PC-3 (cell line): Measurements from ENCODE around the gene HDAC11.

Experiments
- EZH2 ChIP-seq: fragments of 300-600 bp; sonication (generic); IDR thresholded peaks from one replicate; pipeline ENCODE4 v1.6.1; 2017; ENCODE audit warnings: antibody characterized with exemption, mild to moderate bottlenecking, low read length; ENCODE audit not compliant: unreplicated experiment
- EZH2phosphoT487 ChIP-seq: fragments of 300-600 bp; sonication (generic); IDR thresholded peaks from 2 replicates; pipeline ENCODE4 v1.6.1; 2018; ENCODE audit warnings: mild to moderate bottlenecking, antibody characterized with exemption, low read length, borderline replicate concordance
- TF ChIP-seq, protein P1 (sequence below): fragments of 300-600 bp; sonication (generic); conservative IDR thresholded peaks from 2 replicates; pipeline ENCODE4 v1.5.1; 2017; ENCODE audit warnings: antibody characterized with exemption, low read depth, mild to moderate bottlenecking, low read length

GRCh38 chr3:13517253-13517977, 37.3 kb downstream of the HDAC11 start:
- no peak for TF ChIP-seq EZH2
- TF ChIP-seq, protein P1, sequence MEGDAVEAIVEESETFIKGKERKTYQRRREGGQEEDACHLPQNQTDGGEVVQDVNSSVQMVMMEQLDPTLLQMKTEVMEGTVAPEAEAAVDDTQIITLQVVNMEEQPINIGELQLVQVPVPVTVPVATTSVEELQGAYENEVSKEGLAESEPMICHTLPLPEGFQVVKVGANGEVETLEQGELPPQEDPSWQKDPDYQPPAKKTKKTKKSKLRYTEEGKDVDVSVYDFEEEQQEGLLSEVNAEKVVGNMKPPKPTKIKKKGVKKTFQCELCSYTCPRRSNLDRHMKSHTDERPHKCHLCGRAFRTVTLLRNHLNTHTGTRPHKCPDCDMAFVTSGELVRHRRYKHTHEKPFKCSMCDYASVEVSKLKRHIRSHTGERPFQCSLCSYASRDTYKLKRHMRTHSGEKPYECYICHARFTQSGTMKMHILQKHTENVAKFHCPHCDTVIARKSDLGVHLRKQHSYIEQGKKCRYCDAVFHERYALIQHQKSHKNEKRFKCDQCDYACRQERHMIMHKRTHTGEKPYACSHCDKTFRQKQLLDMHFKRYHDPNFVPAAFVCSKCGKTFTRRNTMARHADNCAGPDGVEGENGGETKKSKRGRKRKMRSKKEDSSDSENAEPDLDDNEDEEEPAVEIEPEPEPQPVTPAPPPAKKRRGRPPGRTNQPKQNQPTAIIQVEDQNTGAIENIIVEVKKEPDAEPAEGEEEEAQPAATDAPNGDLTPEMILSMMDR = no peak
- TF ChIP-seq EZH2phosphoT487 = no peak
